ENCODE data around the gene HUNK. TPM values are rescaled to one million over a fixed set of nuclear protein-coding genes. Genes with fewer than 3 reads are reported as not detected.

Gene HUNK
- polyA plus RNA-seq, 1 donor (not counting 4 experiments of a cell fraction or from before 2014, with no cell fraction given): 0.03 TPM

GRCh38 chr21:31961027-31961426 lies 88.2 kb downstream of the HUNK start:
- H3K4me1 ChIP-seq (ENCODE audit: control insufficient read depth, extremely low read depth, insufficient read depth, low read length): no peaks in the 10 kb centered on the region
- no peaks in the 10 kb centered on the region for H3K36me3 ChIP-seq (ENCODE audit: control insufficient read depth in 2 of 2, extremely low read depth in 1 of 2, insufficient read depth in 2 of 2, low read length in 2 of 2)
- no peak overlapping the region for H3K9ac ChIP-seq (ENCODE audit: control insufficient read depth, extremely low read depth, insufficient read depth, low read length)
- no peaks in the 10 kb centered on the region for H3K79me2 ChIP-seq (ENCODE audit: control insufficient read depth, insufficient read depth, low read length)
- DNase-seq (ENCODE audit: low read depth, low spot score) (no peak), FAIRE-seq (no peak)
- no peak overlapping the region for H3K4me3 ChIP-seq (ENCODE audit: control insufficient read depth in 2 of 3, extremely low read depth in 1 of 3, insufficient read depth in 2 of 3, low read depth in 1 of 3, low read length in 3 of 3)
- dilution Hi-C loops (cut with MboI; ENCODE audit: extremely low pct_ligation_motif_present, low sequenced_read_pairs): no loop called here
- no peaks in the 10 kb centered on the region for H3K9me1 ChIP-seq (ENCODE audit: control insufficient read depth, extremely low read depth, insufficient read depth, low read length)
- no peak overlapping the region for H3K27ac ChIP-seq (ENCODE audit: control insufficient read depth, insufficient read depth, low read length)
- H4K20me1 ChIP-seq (ENCODE audit: control insufficient read depth, extremely low read depth, insufficient read depth, low read length): no peaks in the 10 kb centered on the region
- H3K4me2 ChIP-seq (ENCODE audit: control insufficient read depth, extremely low read depth, insufficient read depth, low read depth, low read length): no peak overlapping the region
- H3K27me3 ChIP-seq (ENCODE audit: control insufficient read depth, extremely low read depth, insufficient read depth, low read length): no peaks in the 10 kb centered on the region
- no peaks in the 10 kb centered on the region for H3K9me3 ChIP-seq (ENCODE audit: control insufficient read depth, low read depth, low read length)
- H2AFZ ChIP-seq (ENCODE audit: control insufficient read depth, low read length): no peak overlapping the region
- TF ChIP-seq EZH2 (IDR thresholded peaks at IDR 0.05; ENCODE audit: low read length) (no peak), CTCF (optimal IDR thresholded peaks at IDR 0.05 in 1 of 3, IDR thresholded peaks at IDR 0.05 in 1 of 3, conservative IDR thresholded peaks at IDR 0.05 in 1 of 3; ENCODE audit: extremely low read depth in 1 of 3, insufficient read depth in 2 of 3, low read length in 3 of 3) (no peak)

GRCh38 chr21:31961704-31962103 lies 88.9 kb downstream of the HUNK start:
- H3K4me1 ChIP-seq (ENCODE audit: control insufficient read depth, extremely low read depth, insufficient read depth, low read length): no peaks in the 10 kb centered on the region
- no peak for TF ChIP-seq CTCF (optimal IDR thresholded peaks at IDR 0.05 in 1 of 3, IDR thresholded peaks at IDR 0.05 in 1 of 3, conservative IDR thresholded peaks at IDR 0.05 in 1 of 3; ENCODE audit: extremely low read depth in 1 of 3, insufficient read depth in 2 of 3, low read length in 3 of 3)
- no peak for TF ChIP-seq EZH2 (IDR thresholded peaks at IDR 0.05; ENCODE audit: low read length)
- H3K27ac ChIP-seq (ENCODE audit: control insufficient read depth, insufficient read depth, low read length): no peak overlapping the region
- no peak overlapping the region for H3K4me3 ChIP-seq (ENCODE audit: control insufficient read depth in 2 of 3, extremely low read depth in 1 of 3, insufficient read depth in 2 of 3, low read depth in 1 of 3, low read length in 3 of 3)
- FAIRE-seq: no peak
- no peaks in the 10 kb centered on the region for H3K27me3 ChIP-seq (ENCODE audit: control insufficient read depth, extremely low read depth, insufficient read depth, low read length)
- no peaks in the 10 kb centered on the region for H4K20me1 ChIP-seq (ENCODE audit: control insufficient read depth, extremely low read depth, insufficient read depth, low read length)
- dilution Hi-C loops (cut with MboI; ENCODE audit: extremely low pct_ligation_motif_present, low sequenced_read_pairs): no loop called here
- DNase-seq (ENCODE audit: low read depth, low spot score): no peak
- H3K9me3 ChIP-seq (ENCODE audit: control insufficient read depth, low read depth, low read length): no peaks in the 10 kb centered on the region
- H3K9ac ChIP-seq (ENCODE audit: control insufficient read depth, extremely low read depth, insufficient read depth, low read length): no peak overlapping the region
- no peaks in the 10 kb centered on the region for H3K9me1 ChIP-seq (ENCODE audit: control insufficient read depth, extremely low read depth, insufficient read depth, low read length)
- H3K4me2 ChIP-seq (ENCODE audit: control insufficient read depth, extremely low read depth, insufficient read depth, low read depth, low read length): no peak overlapping the region
- no peak overlapping the region for H2AFZ ChIP-seq (ENCODE audit: control insufficient read depth, low read length)
- no peaks in the 10 kb centered on the region for H3K36me3 ChIP-seq (ENCODE audit: control insufficient read depth in 2 of 2, extremely low read depth in 1 of 2, insufficient read depth in 2 of 2, low read length in 2 of 2)
- no peaks in the 10 kb centered on the region for H3K79me2 ChIP-seq (ENCODE audit: control insufficient read depth, insufficient read depth, low read length)
